Superior temporal gyrus (tissue), 1 donor: ENCODE results near the gene CAD.

Experiments
- DNase-seq: peaks from one replicate; pipeline ENCODE4 v3.0.0-alpha.2; 2016; ENCODE audit errors: extremely low spot score

Gene CAD

DNA sequence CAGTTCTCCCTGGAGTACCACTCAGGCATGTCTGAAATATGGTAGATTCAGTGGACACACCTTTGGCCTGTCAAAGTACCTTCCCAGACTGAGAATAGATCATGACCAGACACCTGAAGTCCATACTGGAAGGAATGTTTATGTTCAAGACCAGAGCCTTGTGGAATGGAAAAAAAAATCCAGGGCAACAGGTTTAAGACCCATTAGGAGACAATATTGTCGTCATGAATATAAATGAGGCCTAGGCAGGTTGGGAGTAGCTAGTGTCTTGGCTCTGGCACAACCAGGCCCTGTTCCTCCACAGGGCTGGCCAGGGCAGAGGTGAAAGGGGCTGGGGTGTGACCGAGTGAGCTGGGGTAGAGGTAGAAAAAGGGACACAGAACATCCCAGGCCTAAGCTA is 18.5 kb upstream of the CAD start:
- no peak for DNase-seq

DNA sequence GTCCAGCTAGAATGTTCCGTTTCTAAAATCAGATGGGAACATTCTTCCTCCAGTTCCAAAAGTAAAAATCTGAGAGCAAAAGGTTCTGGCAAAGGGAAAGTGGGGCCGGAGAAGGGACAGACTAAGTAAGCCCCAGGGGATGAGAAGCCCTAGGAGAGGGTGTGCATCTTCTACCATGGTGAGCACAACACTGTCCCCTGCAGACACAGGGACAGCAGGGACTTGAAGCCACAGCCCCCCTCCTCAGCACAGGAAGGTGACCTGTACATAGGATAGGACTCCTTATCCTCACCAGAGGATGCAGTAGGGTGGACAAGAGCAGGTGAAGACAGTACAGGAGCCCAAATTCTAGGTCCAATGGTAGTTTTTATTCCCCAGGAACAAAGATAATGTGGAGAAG is 17.9 kb upstream of the CAD start:
- no peak for DNase-seq

DNA sequence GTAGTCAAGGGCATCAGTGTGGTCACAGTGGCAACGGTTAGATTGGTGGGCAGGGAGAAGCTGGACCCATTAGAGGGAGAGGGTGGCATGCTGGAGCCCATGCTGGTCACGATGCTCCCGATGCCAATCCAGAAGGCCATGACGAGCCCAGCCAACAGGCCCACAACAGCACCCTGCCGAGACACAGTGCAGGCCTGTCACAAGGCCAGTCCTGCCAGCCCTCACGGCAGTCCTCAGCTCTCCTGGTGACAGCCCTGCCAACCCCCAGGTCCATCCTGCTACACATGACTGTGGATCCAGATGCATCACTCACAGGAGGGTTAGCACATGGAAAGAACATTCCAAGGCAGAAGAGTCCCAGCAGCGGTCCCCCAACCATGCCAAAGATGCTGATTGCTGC is 15.5 kb upstream of the CAD start:
- no peak for DNase-seq

DNA sequence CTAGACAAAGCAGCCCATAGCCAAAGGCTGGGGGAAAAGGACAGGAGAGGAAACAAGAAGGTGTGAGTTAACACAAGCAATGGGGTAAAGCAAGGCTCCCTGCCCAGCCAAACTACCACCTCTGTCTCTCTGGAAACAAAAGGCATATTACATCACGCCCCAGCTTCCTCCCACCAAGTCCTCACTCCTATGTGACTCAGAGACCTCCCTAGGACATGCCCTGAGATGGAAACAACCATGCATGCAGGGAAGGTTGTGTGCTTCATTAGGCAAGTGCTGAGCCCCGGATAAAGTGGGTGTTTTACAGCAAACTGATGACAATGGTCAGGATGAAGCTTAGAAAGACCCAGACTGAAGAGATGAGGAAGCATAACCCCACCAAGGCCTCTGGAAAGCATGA is 14.3 kb upstream of the CAD start:
- DNase-seq = no peak

DNA sequence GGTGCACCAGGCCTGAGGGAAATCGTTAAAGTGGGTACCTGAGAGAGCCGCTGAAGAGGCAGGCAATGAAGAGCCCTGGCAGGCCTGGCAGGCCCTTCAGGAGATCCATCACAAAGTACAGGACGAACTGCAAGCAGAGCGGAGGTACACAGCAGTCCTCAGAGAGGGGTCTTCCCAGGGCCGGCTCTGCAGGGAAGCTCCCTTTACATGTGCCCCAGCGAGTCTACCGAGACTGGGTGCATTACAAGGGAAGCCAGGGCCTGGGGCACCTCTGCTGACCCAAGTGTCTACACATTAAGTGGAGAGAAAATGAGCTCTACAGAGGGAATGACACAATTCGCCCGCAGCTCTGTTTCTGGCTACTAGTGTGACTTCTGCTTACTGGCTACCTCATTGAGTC is 13.4 kb upstream of the CAD start:
- no peak for DNase-seq

DNA sequence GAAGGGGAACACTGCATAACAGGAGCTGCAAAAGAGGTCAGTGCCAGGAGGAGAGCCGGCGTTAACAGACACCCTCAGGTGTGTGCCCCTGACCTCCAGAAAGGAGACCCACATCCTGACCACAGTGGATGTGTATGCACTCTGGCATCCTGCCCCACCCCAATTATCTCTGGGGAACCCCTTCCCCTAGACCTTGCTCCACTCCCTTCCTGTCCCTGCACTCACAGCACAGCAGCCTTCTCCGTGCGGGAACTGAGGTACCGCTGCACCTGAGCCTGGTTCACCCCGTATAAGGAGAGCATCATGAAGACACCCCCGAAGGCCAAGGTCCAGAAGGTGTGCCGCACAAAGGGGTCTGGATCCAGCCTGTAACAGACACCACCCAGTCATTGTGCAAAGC is 12.6 kb upstream of the CAD start:
- no peak for DNase-seq

DNA sequence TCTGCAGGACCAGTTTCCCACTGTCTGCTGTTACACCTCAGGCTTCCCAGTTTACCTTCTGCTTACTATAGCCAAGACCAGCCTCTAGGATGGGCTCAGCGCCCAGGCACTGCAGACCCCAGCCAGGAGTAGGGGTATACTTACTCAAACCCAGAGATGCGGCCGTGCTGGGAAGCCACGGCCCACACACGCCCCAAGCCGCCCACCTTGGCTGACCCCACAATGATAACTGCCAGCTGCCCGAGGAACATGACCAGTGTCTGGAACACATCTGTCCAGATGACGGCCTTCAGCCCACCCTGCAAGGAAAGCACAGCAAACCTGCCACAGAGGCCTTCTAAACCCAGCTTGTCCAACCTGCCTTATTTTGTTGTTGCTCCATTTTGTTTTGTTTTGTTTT is 12.0 kb upstream of the CAD start:
- DNase-seq = no peak

DNA sequence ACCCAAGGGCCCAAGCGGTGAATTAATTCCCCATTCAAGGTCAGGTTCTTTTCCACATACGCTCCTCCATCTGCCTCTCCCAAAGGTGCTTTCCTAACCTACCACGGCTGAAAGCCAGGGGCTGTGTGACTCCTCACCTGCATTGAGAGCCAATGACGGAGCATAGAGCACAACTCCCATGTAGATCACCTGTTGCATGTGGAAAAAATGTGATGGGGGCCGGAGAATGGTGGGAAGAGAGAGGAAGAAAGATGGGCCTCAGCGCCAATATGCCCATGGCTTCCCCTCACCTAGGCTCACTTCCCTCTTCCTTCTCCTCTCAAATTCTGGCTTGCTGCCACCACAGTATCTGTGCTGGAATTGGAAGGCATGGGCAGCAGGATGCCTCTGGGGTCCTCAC is 10.8 kb upstream of the CAD start:
- no peak for DNase-seq

DNA sequence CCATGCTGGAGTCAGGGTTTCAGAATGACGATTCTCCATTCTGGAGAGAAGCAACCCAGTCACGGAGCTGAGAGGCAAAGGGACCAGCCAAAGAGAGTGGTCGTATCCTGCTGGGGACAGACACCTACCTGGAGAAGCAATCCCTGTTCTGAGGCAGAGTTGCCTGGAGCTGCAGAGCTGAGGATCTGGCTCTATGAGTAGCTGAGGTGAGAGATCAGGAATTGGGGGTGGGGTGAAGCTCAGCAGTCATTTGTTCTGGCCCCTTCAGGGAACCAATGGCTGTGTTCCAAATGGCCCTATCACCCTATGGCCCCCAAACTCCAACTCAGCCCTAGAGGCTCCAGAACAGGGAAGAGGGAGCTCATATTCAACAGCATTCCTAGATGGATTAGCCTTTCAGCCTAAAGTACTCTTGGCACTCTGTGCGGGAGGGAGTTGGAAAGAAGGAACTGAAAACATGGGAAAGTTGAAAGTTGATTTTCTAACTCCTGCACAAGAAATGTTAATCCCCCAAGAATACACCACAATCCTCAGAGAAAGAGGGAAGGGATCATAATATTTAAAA is 8.6 kb upstream of the CAD start:
- no peak for DNase-seq

DNA sequence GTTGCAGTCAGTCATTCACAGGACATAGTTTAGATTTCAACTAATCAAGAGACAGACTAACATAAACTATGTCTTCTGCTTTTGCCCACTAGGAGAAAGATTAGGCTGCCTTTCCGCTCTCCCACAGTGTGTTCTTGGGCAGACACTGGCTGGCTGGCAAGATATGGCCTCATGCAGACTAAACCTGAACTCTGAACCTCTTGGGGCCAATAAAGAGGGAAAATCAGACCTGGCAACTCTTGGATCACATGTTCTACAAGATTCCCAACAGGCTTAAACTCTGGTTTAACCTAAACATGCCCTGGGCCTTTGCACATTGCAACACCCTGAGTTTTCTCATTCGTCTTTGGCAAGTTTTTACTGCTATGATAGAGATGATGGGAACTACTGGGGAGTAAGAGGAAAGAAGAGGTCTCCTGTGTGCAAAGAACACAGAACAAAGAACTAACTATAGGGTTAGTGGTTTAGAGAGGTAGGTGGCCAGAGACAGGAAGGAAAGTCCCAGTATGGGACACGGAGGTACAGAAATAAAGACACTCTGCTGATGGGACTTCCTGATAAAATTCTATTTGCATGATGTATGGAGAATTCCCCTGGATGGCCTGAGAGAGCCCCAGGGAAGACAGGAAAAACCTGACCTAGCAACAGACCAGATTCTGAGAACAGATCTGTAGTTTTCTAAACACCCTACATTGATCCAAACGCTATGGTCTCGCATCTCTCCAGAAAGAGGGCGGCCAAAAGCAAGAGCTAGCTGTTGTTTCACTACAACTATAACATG is 7.4 kb upstream of the CAD start:
- no peak for DNase-seq

DNA sequence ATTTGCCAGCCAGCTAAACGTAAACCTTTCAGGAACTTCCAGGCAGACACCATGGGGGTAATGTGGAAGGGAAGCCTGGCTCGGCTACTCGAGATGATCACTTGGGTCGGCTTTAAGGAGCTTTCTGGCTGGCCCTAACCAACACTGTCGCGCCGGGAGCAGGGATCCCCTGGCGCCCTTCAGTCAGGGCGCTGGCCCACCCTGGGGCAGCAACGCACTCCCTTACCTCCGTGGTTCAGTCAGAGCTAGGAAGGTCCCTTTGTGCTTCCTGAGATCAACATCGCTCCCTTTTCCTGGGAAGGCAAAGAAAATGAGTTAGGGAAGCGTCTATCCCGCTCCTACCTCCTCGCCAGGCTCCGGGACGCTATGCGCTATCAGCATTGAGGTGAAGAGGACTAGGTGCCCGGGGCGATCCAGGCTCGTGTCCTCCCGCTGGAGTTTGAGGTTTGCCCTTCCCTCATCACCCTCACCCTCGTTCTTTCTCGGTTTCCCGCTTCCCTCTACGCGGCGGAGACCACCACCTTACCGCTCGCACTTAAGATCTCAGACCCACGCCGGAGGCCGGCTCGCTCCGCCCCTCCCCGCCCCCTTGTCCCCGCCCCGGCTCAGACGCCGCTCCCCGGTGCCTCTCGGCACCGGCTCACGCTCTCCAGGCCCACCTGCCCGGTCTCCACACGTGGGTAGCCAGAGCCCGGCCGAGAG is 5.8 kb upstream of the CAD start:
- peak; percentile 35 for DNase-seq

DNA sequence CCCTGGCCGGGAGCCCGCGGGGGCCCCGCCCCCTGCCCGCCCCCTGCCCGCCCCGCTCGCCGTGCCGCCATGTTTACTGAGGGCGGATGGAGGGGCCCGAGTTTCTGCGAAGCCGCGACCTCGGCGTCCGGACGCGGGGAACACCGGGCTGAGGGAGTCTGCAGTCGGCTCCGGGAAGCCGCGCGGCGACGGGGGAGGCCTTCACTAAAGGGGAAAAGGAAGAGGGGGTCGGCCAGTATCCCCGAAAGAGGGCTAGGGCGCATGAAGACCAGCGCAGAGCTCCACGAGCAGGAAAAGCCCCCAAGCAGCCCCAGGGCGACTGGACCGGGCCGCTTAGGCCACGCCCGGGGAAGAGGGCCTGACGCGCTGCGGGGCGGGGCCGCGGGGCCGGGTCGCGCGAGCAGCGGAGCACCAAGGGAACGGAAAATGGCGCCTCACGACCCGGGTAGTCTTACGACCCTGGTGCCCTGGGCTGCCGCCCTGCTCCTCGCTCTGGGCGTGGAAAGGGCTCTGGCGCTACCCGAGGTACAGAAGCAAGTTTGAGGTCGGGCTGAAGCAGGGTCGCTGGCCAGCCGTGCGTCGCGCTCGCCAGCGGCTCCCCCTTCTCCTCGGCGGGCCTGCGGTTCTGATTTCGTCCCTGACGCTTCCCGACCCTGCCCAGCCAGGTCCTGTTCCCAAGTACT is 5.1 kb upstream of the CAD start, which contains the start of the genes ATRAID and SLC5A6:
ATRAID (plus strand) TSS at position 99 of the 683 bp plus-strand sequence; CDS start at position 427, 328 bp downstream.
SLC5A6 (minus strand) TSS at position 326 of the 683 bp plus-strand sequence. CDS start 4,618 bp downstream, outside the sequence.
- peak; percentile 89 for DNase-seq

DNA sequence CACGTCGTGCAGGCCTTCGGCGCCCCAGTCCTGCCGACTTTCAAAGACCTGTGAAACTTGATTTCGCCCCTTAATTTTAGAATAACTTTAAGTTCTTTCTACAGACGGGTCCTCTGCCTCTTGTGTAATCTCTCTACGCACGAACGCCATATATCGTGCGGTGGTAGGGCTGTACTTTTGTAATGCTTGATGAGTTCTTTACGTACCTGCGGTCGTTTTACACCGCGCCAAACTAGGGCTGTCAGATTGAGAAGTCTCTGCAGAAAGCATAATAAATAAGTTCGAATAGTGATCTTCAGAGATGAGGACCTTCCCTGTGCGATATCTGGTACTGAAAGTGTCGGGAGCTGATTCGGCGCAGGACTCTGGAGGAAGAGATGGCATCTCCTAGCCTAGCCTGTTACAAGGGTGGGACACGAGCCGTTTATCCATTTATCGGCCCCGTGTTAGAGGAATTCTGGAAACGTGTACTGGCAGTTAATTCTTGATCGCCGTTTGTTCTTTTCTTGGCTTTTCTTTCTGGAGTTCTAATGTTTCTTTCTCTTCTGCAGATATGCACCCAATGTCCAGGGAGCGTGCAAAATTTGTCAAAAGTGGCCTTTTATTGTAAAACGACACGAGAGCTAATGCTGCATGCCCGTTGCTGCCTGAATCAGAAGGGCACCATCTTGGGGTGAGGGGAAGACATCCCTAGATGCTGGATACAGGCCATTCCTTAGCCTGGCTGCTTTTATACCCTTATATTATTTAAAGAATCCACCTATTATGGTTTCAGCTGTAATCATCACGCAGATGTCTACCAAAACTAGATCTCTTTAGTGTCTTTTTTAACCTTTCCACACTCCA is 4.3 kb upstream of the CAD start:
- DNase-seq = peak; percentile 62

DNA sequence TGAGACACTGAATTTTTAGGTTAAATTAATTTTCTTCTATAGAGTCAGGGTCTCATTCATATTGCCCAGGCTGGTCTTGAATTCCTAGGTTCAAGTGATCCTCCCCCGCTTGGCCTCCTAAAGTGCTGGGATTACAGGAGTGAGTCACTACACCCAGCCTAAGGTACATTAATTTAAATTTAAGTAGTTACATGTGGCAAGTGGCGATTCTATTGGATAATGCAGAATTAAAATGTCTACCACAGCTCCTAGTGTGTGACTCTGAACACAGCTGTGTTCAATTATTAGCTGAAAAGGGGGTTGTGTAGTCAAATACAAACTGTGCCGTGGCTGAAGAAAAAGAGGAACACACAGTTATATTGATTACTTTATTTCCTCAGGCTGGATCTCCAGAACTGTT is 2.2 kb upstream of the CAD start:
- DNase-seq = no peak

DNA sequence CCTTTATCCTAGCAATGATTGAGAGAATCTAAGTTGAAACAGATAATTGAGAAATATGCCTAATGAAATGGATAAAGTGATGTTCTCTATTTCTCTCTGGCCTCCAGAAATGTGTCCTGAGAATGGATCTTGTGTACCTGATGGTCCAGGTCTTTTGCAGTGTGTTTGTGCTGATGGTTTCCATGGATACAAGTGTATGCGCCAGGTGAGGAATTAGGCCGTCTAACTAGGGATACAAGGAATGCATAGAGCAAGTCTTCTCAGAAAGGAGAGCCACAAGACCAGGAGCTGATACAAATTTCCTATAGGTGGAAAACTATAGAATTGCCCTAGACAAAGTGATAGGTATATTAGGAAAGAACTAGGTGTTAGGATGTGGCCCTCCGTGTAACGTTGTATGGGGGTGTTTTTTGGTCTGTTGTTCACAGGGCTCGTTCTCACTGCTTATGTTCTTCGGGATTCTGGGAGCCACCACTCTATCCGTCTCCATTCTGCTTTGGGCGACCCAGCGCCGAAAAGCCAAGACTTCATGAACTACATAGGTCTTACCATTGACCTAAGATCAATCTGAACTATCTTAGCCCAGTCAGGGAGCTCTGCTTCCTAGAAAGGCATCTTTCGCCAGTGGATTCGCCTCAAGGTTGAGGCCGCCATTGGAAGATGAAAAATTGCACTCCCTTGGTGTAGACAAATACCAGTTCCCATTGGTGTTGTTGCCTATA is 592 bp upstream of the CAD start:
- DNase-seq = no peak

DNA sequence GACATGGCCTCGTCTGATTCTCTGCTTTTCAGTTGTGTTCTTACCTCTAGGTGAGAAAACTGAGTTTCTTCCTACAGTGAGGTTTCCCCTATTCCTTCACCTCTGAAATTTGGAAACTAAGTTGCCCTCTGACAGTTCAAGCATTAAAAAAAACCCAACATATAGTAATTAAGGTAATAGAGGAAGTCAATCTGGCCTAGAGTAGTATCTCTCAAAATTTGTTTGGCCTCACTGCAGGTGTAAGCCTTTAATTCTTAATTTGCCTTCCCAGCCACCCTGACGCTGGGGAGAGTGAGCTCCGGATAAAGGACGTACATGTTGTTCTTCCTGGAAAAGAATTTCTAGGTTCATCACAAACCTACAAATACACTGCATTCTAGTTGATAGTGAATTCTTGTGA is 1.4 kb downstream of the CAD start:
- no peak for DNase-seq

DNA sequence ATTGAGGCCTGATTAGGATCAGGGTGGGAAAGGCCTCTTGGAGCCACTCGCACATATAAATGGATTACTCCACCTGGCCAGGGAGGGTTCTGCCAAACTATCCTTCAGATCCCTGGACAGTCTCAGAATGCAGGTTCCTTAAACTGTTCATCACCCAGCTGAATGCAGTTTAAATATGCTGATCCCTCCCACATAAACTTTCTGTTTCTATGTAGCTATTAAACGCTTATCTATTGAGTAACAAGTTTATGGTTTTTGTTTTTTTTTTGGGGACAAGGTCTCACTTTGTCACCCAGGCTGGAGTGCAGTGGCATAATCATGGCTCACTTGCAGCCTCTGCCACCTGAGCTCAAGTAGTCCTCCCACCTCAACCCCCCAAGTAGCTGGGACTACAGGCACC is 1.9 kb downstream of the CAD start:
- no peak for DNase-seq

DNA sequence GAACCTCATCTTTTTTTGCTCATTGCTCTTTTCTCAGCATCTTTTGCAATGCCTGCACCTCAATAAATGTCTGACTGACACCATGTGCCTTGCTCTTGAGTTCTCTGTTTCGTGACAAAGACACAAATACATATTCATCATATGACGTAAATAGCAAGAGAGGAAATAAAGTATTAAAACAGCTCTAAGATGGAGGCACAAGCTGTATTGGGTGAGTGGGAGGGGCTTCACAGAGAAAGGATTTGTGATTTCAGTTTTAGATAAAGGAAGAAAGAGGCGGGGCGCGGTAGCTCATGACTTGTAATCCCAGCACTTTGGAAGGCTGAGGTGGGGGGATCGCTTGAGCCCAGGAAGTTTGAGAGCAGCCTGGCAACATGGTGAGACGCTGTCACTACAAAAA is 2.9 kb downstream of the CAD start:
- DNase-seq = no peak

DNA sequence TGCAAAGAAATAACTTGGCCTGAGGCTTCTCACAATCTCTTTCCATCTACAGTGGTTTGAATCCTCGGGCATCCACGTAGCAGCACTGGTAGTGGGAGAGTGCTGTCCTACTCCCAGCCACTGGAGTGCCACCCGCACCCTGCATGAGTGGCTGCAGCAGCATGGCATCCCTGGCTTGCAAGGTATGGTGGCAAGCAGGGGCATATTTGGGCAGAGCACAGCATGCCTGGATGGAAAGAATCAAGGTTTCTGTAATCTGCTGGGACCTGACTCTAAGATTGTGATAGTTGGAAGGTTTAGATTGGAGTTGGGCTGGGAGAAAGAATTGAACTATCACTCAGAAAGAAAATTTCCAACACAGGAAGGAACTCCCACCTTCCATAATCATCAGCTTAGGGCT is 4.0 kb downstream of the CAD start:
- DNase-seq = no peak

DNA sequence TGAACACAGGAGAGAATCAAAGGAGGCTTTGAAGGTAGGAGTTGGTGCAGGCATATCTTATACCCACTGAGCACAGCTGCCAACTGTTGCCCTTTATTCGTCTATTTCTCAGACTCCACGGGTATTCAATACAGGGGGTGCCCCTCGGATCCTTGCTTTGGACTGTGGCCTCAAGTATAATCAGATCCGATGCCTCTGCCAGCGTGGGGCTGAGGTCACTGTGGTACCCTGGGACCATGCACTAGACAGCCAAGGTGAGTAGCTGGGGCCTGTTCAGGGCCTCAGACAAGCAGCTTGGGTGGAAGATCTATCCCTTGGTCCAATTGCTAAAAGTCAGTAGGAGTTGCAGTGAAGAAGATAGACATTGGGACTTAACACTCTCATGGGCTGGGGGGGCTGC is 5.2 kb downstream of the CAD start:
- DNase-seq = no peak

DNA sequence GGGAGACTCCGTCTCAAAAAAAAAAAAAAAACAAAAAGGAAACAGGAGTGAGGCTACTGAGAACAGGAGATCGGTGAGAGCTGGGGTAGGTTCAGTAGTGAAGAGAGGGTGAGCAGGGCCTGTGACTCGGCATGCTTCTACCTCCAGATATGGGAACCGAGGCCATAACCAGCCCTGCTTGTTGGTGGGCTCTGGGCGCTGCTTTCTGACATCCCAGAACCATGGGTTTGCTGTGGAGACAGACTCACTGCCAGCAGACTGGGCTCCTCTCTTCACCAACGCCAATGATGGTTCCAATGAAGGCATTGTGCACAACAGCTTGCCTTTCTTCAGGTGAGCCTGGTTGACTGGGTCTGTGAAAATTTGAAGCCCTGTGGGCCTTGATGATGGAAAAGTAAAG is 6.2 kb downstream of the CAD start:
- DNase-seq = no peak
